HCT116 (cell line): ENCODE data around the gene ZNF619.

Experiments used
- CEBPB ChIP-seq: IDR thresholded peaks from 2 replicates; pipeline ENCODE4 v1.6.1; 2012; ENCODE audit warnings: low read depth
- TF ChIP-seq, protein P1 (sequence below): IDR thresholded peaks from 2 replicates; pipeline ENCODE4 v1.6.1; 2012; ENCODE audit warnings: low read depth

GRCh38 chr3:40518848-40519247 is 41.9 kb downstream of the ZNF619 start:
- TF ChIP-seq CEBPB: no peak
- TF ChIP-seq, protein P1, sequence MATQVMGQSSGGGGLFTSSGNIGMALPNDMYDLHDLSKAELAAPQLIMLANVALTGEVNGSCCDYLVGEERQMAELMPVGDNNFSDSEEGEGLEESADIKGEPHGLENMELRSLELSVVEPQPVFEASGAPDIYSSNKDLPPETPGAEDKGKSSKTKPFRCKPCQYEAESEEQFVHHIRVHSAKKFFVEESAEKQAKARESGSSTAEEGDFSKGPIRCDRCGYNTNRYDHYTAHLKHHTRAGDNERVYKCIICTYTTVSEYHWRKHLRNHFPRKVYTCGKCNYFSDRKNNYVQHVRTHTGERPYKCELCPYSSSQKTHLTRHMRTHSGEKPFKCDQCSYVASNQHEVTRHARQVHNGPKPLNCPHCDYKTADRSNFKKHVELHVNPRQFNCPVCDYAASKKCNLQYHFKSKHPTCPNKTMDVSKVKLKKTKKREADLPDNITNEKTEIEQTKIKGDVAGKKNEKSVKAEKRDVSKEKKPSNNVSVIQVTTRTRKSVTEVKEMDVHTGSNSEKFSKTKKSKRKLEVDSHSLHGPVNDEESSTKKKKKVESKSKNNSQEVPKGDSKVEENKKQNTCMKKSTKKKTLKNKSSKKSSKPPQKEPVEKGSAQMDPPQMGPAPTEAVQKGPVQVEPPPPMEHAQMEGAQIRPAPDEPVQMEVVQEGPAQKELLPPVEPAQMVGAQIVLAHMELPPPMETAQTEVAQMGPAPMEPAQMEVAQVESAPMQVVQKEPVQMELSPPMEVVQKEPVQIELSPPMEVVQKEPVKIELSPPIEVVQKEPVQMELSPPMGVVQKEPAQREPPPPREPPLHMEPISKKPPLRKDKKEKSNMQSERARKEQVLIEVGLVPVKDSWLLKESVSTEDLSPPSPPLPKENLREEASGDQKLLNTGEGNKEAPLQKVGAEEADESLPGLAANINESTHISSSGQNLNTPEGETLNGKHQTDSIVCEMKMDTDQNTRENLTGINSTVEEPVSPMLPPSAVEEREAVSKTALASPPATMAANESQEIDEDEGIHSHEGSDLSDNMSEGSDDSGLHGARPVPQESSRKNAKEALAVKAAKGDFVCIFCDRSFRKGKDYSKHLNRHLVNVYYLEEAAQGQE: no peak
